Prostate gland (tissue), 2 donors: ENCODE data around the gene SUN1. TPM values are rescaled to one million over a fixed set of nuclear protein-coding genes. Genes with fewer than 3 reads are reported as not detected.

Experiments
- DNase-seq: peaks from one replicate; pipeline ENCODE4 v3.0.0-alpha.2; 2019; ENCODE audit warnings: low spot score
- H3K27ac ChIP-seq, 2 donors: fragments of 200-600 bp; sonication (generic); 2 replicates each; pipeline ENCODE4 v1.5.1; 2017 to 2019
- H3K27me3 ChIP-seq: fragments of 200-600 bp; sonication (generic); replicated peaks from 2 replicates; pipeline ENCODE4 v1.5.1; 2019; ENCODE audit not compliant: insufficient read depth
- H3K36me3 ChIP-seq, 2 donors: fragments of 200-600 bp; sonication (generic); 1 replicate in 1 of 2; 2 replicates in 1 of 2; pipeline versions ENCODE4 v1.5.1 to v1.8.1; 2017 to 2019
- H3K4me1 ChIP-seq: fragments of 200-600 bp; sonication (generic); replicated peaks from 2 replicates; pipeline ENCODE4 v1.5.1; 2019
- H3K4me3 ChIP-seq, 2 donors: fragments of 200-600 bp; sonication (generic); 2 replicates each; pipeline ENCODE4 v1.5.1; 2017 to 2019
- H3K9me3 ChIP-seq: fragments of 200-600 bp; sonication (generic); 2 replicates; pipeline ENCODE4 v1.5.1; 2017
- CTCF ChIP-seq, 4 experiments: fragments of 200-600 bp in 2 of 4; fragments of 450-650 bp in 2 of 4; sonication (generic) in 2 of 4; IDR thresholded peaks; 1 replicate in 3 of 4; 2 replicates in 1 of 4; pipeline ENCODE4 v1.5.1; 2016 to 2019; ENCODE audit warnings: antibody characterized with exemption in 4 of 4, mild to moderate bottlenecking in 2 of 4, moderate library complexity in 2 of 4
- POLR2A ChIP-seq: fragments of 450-650 bp; IDR thresholded peaks from one replicate; pipeline ENCODE4 v1.6.1; 2016; ENCODE audit warnings: antibody characterized with exemption, mild to moderate bottlenecking
- POLR2AphosphoS5 ChIP-seq: sonication (generic); formaldehyde crosslinking; IDR thresholded peaks from one replicate; pipeline ENCODE4 v1.6.1; 2017; ENCODE audit warnings: antibody characterized with exemption
- WGBS: methylation state at CpG from one replicate; pipeline ENCODE4 v1.1.5; 2018; 5-methylcytosine and 5-hydroxymethylcytosine counted together
- intact Hi-C: fragments of 100-400 bp; cut with DNase I; formaldehyde crosslinking; loops from one replicate; pipeline ENCODE4 v1.14.2; 2022
- total RNA-seq, 2 donors: library from RNA; depleted of rRNA; stranded (reverse); fragments of >200 nt; gene quantifications; one replicate each; pipeline ENCODE4 v1.1.0, GENCODE V29; 2016

Gene SUN1
- total RNA-seq, 2 donors from 2014 or later: 106 to 177 TPM

- Histone ChIP-seq H3K27me3 (no peaks in the 10 kb centered on the region), H3K4me1 (no peaks in the 10 kb centered on the region), H3K9me3 (no peaks in the 10 kb centered on the region), H3K36me3 (no peaks in the 10 kb centered on the region), H3K27ac (peak overlapping the region in 1 of 2 donors; percentile 8), H3K4me3 (no peak overlapping the region)
- TF ChIP-seq POLR2A: no peak
- peak; percentile 32 for TF ChIP-seq POLR2AphosphoS5
- peak in 2 of 4 experiments; percentile 24 to 40 for TF ChIP-seq CTCF (IDR thresholded peaks at IDR 0.05)
- intact Hi-C loops: no loop called here
- 63% methylated on average over 28 of the region's 31 CpGs for WGBS
- peak; percentile 45 for DNase-seq
Observed at GRCh38 chr7:913736-914520, 81.7 kb downstream of the SUN1 start.

GRCh38 chr7:914521-915194 is 82.4 kb downstream of the SUN1 start:
- 81% methylated on average over 13 of the region's 16 CpGs for WGBS
- no peaks in the 10 kb centered on the region for H3K4me1 ChIP-seq
- H3K27ac ChIP-seq: no peak overlapping the region
- intact Hi-C loops: no loop called here
- TF ChIP-seq POLR2AphosphoS5: no peak
- no peak overlapping the region for H3K4me3 ChIP-seq
- no peak for DNase-seq
- no peaks in the 10 kb centered on the region for H3K27me3 ChIP-seq
- no peaks in the 10 kb centered on the region for H3K9me3 ChIP-seq
- no peaks in the 10 kb centered on the region for H3K36me3 ChIP-seq

GRCh38 chr7:915291-916218 is 83.3 kb downstream of the SUN1 start:
- Histone ChIP-seq H3K9me3 (no peaks in the 10 kb centered on the region), H3K36me3 (no peaks in the 10 kb centered on the region), H3K27me3 (no peaks in the 10 kb centered on the region), H3K27ac (no peak overlapping the region), H3K4me1 (no peaks in the 10 kb centered on the region), H3K4me3 (no peak overlapping the region)
- WGBS: 89% methylated on average over 42 of the region's 43 CpGs
- intact Hi-C loops: no loop called here
- no peak for TF ChIP-seq POLR2AphosphoS5
- TF ChIP-seq CTCF (IDR thresholded peaks at IDR 0.05): no peak
- TF ChIP-seq POLR2A: no peak
- DNase-seq: no peak

GRCh38 chr7:916291-916941 is 84.1 kb downstream of the SUN1 start:
- no peak overlapping the region for H3K4me3 ChIP-seq
- H3K27ac ChIP-seq: no peak overlapping the region
- H3K4me1 ChIP-seq: no peaks in the 10 kb centered on the region
- intact Hi-C loops: no loop called here
- H3K9me3 ChIP-seq: no peaks in the 10 kb centered on the region
- H3K36me3 ChIP-seq: no peaks in the 10 kb centered on the region
- no peaks in the 10 kb centered on the region for H3K27me3 ChIP-seq
- TF ChIP-seq POLR2A (no peak), CTCF (IDR thresholded peaks at IDR 0.05) (no peak), POLR2AphosphoS5 (no peak)
- DNase-seq: no peak
- 24% methylated on average over 12 of the region's 17 CpGs for WGBS
